Heart right ventricle (tissue), 16 donors: Measurements from ENCODE around the gene NAPB. TPM values are rescaled to one million over a fixed set of nuclear protein-coding genes. Genes with fewer than 3 reads are reported as not detected.

Source experiments
- ATAC-seq, 8 donors: fragments of 200-7000 bp; cut with Tn5 transposase; one replicate each; pipeline ENCODE4 v1.9.1; 2020; ENCODE audit warnings: mild to moderate bottlenecking in 8 of 8, moderate library complexity in 8 of 8, moderate number of reproducible peaks in 1 of 8
- DNase-seq, 2 donors: peaks; one replicate each; pipeline ENCODE4 v3.0.0-alpha.2; 2020
- H3K27ac ChIP-seq, 10 donors: fragments of 200-600 bp; sonication (generic) in 2 of 10; one replicate each; pipeline versions ENCODE4 v1.5.0 to v1.8.0; 2020 to 2022; ENCODE audit warnings: mild to moderate bottlenecking in 3 of 10
- H3K27me3 ChIP-seq, 7 donors: fragments of 200-600 bp; one replicate each; pipeline ENCODE4 v1.8.0; 2021 to 2022; ENCODE audit warnings: mild to moderate bottlenecking in 2 of 7
- H3K36me3 ChIP-seq, 9 donors: fragments of 200-600 bp; sonication (generic) in 1 of 9; one replicate each; pipeline versions ENCODE4 v1.5.0 to v1.8.0; 2020 to 2022; ENCODE audit warnings: mild to moderate bottlenecking in 2 of 9
- H3K4me1 ChIP-seq, 9 donors: fragments of 200-600 bp; sonication (generic) in 1 of 9; one replicate each; pipeline versions ENCODE4 v1.5.0 to v1.8.0; 2020 to 2022; ENCODE audit warnings: mild to moderate bottlenecking in 4 of 9
- H3K4me3 ChIP-seq, 10 donors: fragments of 200-600 bp; sonication (generic) in 2 of 10; one replicate each; pipeline versions ENCODE4 v1.5.0 to v1.8.0; 2020 to 2022; ENCODE audit warnings: mild to moderate bottlenecking in 7 of 10, moderate library complexity in 2 of 10
- H3K9me3 ChIP-seq, 11 donors: fragments of 200-600 bp in 10 of 11; sonication (generic) in 2 of 11; one replicate each; pipeline versions ENCODE4 v1.5.0 to v1.8.0; 2013 to 2022; ENCODE audit warnings: mild to moderate bottlenecking in 2 of 11, control low read depth in 1 of 11, moderate library complexity in 1 of 11
- WGBS, 2 donors: extraction: QIAGEN DNeasy Blood & Tissue Kit; methylation state at CpG; one replicate each; pipeline ENCODE4 v1.1.7; 2013; ENCODE audit warnings: inconsistent platforms in 1 of 2; 5-methylcytosine and 5-hydroxymethylcytosine counted together
- intact Hi-C, 10 donors: fragments of 100-400 bp; cut with DNase I; formaldehyde crosslinking; loops; one replicate each; pipeline versions ENCODE4 v1.11.1 to v1.14.2; 2022
- polyA plus RNA-seq, 2 donors: library from polyadenylated mRNA; stranded (reverse); fragments of 200-250 nt; gene quantifications; one replicate each; pipeline ENCODE4 v1.2.3, GENCODE V29; 2013
- total RNA-seq, 10 donors: library from RNA; stranded (reverse); fragmentation: NEBNext Ultra II Directional in 3 of 10; extraction: Animal tissue kit (Norgen Biotek cat#: 25700) in 3 of 10; gene quantifications; one replicate each; pipeline versions ENCODE4 v1.2.1 to v1.2.4, GENCODE V29; 2021 to 2023
- TF ChIP-seq, protein P1 (sequence below), 9 donors: fragments of 200-600 bp; sonication (generic) in 2 of 9; IDR thresholded peaks; one replicate each; pipeline versions ENCODE4 v1.5.0 to v1.8.0; 2021 to 2022; ENCODE audit warnings: antibody characterized with exemption in 9 of 9, mild to moderate bottlenecking in 5 of 9, moderate library complexity in 1 of 9
- donor health status: Arrhythmogenic right ventricular cardiomyopathy.
- donor health status: ischemic (EF 13 %, LVEDD 7.1; RV severe dilation, severe dysfunction).
- donor health status: healthy with polysubstance abuse.
- donor health status: DM: no; HTN: yes; CAD: no.
- donor health status: DM: no; HTN: no; CAD: no.
- donor health status: ischemic (EF 25% LVEDD 6.9; RV normal size, moderate dysfunction).
- donor health status: ischemic (EF 25% LVEDD 5.7; RV mildly dilated, moderate dysfunction).
- donor health status: healthy.
- donor health status: DM: yes; HTN: yes; CAD: no.
- donor health status: Ischemic cardiomyopathy.
- donor health status: ischemic (EF 35%, LVEDD 5.7; RV mildly dilated, moderate dysfunction).
- donor health status: nonischemic (EF 11% LVEDD 7.7; RV severe dilation, severe dysfunction).
- donor health status: DM: yes; HTN: yes; CAD: no.
- donor health status: PGD.
- donor health status: ischemic (EF 29% LVEDD 5.4; RV normal size, mild dysfunction).
- donor health status: nonischemic (EF 23%, LVEDD 6.1; RV moderate dilation, normal function).

Gene NAPB
- total and polyA plus RNA-seq, 12 donors = 2.1 to 7.2 (median 5.9) TPM

- intact Hi-C loops = no loop called here
- Histone ChIP-seq H3K36me3 (no peaks in the 10 kb centered on the region), H3K9me3 (peaks cover 0 to 3% (median 0%) of the 10 kb centered on the region in 11 donors), H3K27me3 (peaks cover 0 to 40% (median 16%) of the 10 kb centered on the region in 7 donors), H3K27ac (no peak overlapping the region), H3K4me1 (peaks cover 0 to 5% (median 0%) of the 10 kb centered on the region in 9 donors), H3K4me3 (no peak overlapping the region)
- ATAC-seq (no peak), DNase-seq (no peak)
- WGBS, 2 donors = 86 to 88% methylated on average over 15 of the region's 15 CpGs
- TF ChIP-seq, protein P1, sequence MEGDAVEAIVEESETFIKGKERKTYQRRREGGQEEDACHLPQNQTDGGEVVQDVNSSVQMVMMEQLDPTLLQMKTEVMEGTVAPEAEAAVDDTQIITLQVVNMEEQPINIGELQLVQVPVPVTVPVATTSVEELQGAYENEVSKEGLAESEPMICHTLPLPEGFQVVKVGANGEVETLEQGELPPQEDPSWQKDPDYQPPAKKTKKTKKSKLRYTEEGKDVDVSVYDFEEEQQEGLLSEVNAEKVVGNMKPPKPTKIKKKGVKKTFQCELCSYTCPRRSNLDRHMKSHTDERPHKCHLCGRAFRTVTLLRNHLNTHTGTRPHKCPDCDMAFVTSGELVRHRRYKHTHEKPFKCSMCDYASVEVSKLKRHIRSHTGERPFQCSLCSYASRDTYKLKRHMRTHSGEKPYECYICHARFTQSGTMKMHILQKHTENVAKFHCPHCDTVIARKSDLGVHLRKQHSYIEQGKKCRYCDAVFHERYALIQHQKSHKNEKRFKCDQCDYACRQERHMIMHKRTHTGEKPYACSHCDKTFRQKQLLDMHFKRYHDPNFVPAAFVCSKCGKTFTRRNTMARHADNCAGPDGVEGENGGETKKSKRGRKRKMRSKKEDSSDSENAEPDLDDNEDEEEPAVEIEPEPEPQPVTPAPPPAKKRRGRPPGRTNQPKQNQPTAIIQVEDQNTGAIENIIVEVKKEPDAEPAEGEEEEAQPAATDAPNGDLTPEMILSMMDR (IDR thresholded peaks at IDR 0.05) = no peak
Observed at GRCh38 chr20:23453549-23454543, 32.6 kb upstream of the NAPB start.

- no peak within 1 kb of the TSS for H3K27ac ChIP-seq
- H3K27me3 ChIP-seq = peaks cover 0 to 40% (median 16%) of the 10 kb centered on the region in 7 donors
- H3K9me3 ChIP-seq = peaks cover 0 to 3% (median 0%) of the 10 kb centered on the region in 11 donors
- ATAC-seq (no peak), DNase-seq (no peak)
- whole genome bisulfite sequencing, 2 donors = 48 to 60% methylated on average over 4 of the region's 4 CpGs
- H3K4me1 ChIP-seq = peaks cover 0 to 5% (median 0%) of the 10 kb centered on the region in 9 donors
- TF ChIP-seq, protein P1 (IDR thresholded peaks at IDR 0.05) = no peak
- H3K4me3 ChIP-seq = no peak within 1 kb of the TSS
- intact Hi-C loops = no loop called here
- no peaks in the 10 kb centered on the region for H3K36me3 ChIP-seq
Observed at GRCh38 chr20:23452776-23453175, 31.5 kb upstream of the NAPB start, which contains the start of gene CST11. TSS of gene CST11 (minus strand) at chr20:23452876. CDS start at chr20:23452811, 65 bp downstream.

DNA sequence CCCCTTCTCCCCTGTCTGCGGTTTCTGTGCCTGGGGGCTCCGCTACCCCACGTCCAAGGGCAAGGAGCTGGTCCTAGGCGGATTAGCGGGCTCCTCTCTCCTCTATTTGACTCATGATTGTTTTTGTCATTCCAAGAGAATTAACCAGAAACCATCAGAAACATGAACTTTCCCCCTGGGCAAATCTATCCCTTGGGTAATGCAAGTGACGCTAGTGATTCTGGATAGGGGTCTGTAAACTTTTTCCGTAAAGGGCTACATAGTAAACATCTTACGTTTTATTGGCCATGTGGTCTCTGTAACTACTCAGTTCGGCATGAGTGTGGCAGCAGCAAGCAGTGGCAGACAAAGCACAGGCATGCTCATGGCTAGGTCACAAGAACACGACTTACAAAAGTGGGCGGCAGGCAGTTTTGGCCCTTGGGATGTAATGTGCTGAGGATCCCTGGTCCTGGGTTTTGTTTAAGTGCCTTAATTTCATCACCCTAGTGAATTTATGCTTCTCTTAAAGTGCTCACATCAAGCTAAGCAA, 30.7 kb upstream of the NAPB start:
- 72% methylated on average over 11 of the region's 11 CpGs for WGBS, 2 donors
- intact Hi-C loops = no loop called here
- H3K4me1 ChIP-seq = peaks cover 0 to 5% (median 0%) of the 10 kb centered on the region in 9 donors
- no peak overlapping the region for H3K4me3 ChIP-seq
- no peak for ATAC-seq
- no peaks in the 10 kb centered on the region for H3K36me3 ChIP-seq
- peaks cover 0 to 3% (median 0%) of the 10 kb centered on the region in 11 donors for H3K9me3 ChIP-seq
- H3K27me3 ChIP-seq = peaks cover 0 to 39% (median 16%) of the 10 kb centered on the region in 7 donors
- no peak for DNase-seq
- TF ChIP-seq, protein P1 (IDR thresholded peaks at IDR 0.05) = no peak
- H3K27ac ChIP-seq = no peak overlapping the region

DNA sequence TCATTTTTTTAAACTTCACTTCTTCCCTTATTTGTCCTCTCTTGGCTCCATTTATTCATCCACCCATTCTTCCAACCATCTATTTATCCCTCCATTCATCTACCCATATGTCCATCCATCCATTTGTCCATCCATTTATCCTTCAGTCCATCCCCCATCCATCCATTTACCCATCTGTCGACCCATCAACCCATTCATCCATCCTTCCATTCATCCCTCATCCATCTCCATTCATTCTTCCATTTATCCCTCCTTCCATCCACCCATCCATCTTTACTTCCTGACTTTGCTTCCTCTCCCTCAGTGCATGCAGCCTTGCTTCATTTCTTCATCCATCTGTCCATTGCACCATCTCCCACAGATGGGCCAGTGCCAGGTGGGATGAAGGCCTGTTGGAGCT, 29.6 kb upstream of the NAPB start:
- Histone ChIP-seq H3K27ac (no peak overlapping the region), H3K4me3 (no peak overlapping the region), H3K9me3 (peaks cover 0 to 3% (median 0%) of the 10 kb centered on the region in 11 donors), H3K27me3 (peaks cover 0 to 39% (median 16%) of the 10 kb centered on the region in 7 donors), H3K4me1 (peaks cover 0 to 5% (median 0%) of the 10 kb centered on the region in 9 donors), H3K36me3 (no peaks in the 10 kb centered on the region)
- TF ChIP-seq, protein P1 (IDR thresholded peaks at IDR 0.05) = no peak
- ATAC-seq = no peak
- WGBS, 2 donors = 88 to 93% methylated on average over 1 of the region's 1 CpG
- no peak for DNase-seq
- intact Hi-C loops = no loop called here
